Body of pancreas (tissue), 4 donors: ENCODE results near the gene MMP24.

ENCODE experiments used
- CTCF ChIP-seq, 7 experiments: fragments of 450-650 bp in 4 of 7; fragments of 200-600 bp in 3 of 7; sonication (generic) in 3 of 7; IDR thresholded peaks; one replicate each; pipeline ENCODE4 v1.5.1; 2016 to 2019; ENCODE audit warnings: antibody characterized with exemption in 7 of 7
- POLR2A ChIP-seq, 3 donors: fragments of 450-650 bp; IDR thresholded peaks; one replicate each; pipeline ENCODE4 v1.6.1; 2016; ENCODE audit warnings: antibody characterized with exemption in 3 of 3, mild to moderate bottlenecking in 2 of 3

DNA sequence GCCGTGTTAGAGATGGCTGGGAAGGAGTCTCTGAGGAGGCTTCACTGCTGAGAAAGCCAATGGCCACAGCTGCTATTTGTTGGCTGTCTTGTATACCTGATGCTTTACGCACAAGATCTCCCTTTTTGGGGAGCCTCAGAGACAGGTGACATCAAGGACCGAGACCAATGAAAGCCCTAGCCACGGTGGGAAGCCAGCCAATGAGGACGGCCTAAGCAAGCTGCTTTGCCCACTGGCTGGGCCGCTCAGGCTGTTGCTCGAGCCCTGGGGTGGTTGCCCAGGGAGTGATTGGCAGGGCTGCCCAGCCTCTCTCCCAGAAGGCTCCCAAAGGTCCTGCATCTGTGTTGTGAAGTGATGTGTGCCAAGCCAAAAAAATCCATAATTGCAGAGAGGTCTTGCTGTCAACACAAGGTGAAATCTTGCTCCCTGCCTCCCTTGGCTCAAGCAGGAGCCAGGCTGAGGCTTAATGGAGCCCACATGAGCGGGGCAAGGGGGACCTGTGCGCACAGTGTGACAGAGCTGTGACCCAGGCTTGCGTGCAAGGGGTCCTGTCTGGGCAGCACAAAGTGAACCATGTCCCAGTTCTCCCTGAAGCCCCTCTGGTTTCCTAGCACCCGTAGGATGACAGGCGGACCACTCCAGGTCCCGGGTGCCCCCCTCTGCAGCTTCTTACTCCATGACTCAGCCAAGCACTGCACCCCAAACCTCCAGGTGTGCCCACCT lies 47.1 kb downstream of the MMP24 start:
- TF ChIP-seq CTCF (IDR thresholded peaks at IDR 0.05) (no peak), POLR2A (IDR thresholded peaks at IDR 0.05) (no peak)
